HCT116 (cell line): ENCODE data around the gene ULBP2.

Experiments used
- ATF3 ChIP-seq: IDR thresholded peaks from 2 replicates; pipeline ENCODE4 v1.6.1; 2012
- CTCF ChIP-seq, 3 experiments: fragments of 200-600 bp in 1 of 3; sonication (generic) in 1 of 3; IDR thresholded peaks in 2 of 3; conservative IDR thresholded peaks in 1 of 3; 2 replicates each; pipeline ENCODE4 v1.5.1; 2012 to 2017; ENCODE audit warnings: low read depth in 2 of 3, low read length in 2 of 3, antibody characterized with exemption in 1 of 3, borderline replicate concordance in 1 of 3, control low read depth in 1 of 3, mild to moderate bottlenecking in 1 of 3, mixed read lengths in 1 of 3, mixed run types in 1 of 3, moderate library complexity in 1 of 3; ENCODE audit not compliant: insufficient read depth in 1 of 3
- POLR2A ChIP-seq: IDR thresholded peaks from 2 replicates; pipeline ENCODE4 v1.7.0; 2011; ENCODE audit warnings: borderline replicate concordance; ENCODE audit not compliant: insufficient read depth, insufficient read length; ENCODE audit errors: extremely low read depth
- POLR2AphosphoS5 ChIP-seq: IDR thresholded peaks from 2 replicates; pipeline ENCODE4 v1.6.1; 2011; ENCODE audit warnings: mild to moderate bottlenecking, low read depth, low read length, moderate library complexity

GRCh38 chr6:149910721-149911151, 31.1 kb upstream of the ULBP2 start:
- TF ChIP-seq ATF3 (no peak), POLR2AphosphoS5 (no peak), CTCF (IDR thresholded peaks at IDR 0.05 in 2 of 3, conservative IDR thresholded peaks at IDR 0.05 in 1 of 3; ENCODE audit: borderline replicate concordance in 1 of 3, insufficient read depth in 1 of 3, low read depth in 2 of 3, low read length in 2 of 3) (no peak), POLR2A (no peak)
